Tongue (tissue), 3 donors: ENCODE results near the gene KRTAP20-1. TPM values are rescaled to one million over a fixed set of nuclear protein-coding genes. Genes with fewer than 3 reads are reported as not detected.

ENCODE experiments used
- DNase-seq: peaks from one replicate; pipeline ENCODE4 v3.0.0-alpha.2; 2015
- small RNA-seq: library from RNA; depleted of rRNA; stranded (forward); fragments of <200 nt; gene quantifications from one replicate; pipeline ENCODE3, GENCODE V24; 2014; ENCODE audit warnings: low replicate concordance
- total RNA-seq: library from RNA; depleted of rRNA; stranded (reverse); fragments of >200 nt; gene quantifications from one replicate; pipeline ENCODE4 v1.2.3, GENCODE V29; 2014

KRTAP20-1 gene
- total RNA-seq, 1 donor from 2014 or later = not detected

DNA sequence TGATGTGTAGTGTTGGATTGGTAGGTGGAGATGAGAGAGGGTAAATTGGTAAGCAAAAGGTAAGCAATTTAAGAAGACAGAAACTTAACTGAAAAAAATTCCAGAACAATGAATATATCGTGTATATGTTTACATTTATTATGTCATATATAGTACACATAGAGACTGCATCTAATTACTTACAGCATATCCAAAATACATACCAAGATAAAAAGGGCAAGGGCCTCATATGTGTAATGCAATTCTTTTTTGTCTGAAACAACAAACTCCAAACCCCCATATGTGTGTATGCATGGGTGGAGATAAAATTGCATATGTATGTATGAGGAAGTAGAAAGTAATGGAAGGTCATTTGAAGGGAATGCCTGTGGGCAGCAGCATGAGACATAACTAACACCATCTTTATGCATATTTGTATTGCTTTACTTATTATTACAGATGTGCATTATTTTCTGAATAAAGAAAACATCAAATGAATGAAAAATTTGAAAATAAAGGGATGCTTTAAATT, 30.7 kb downstream of the KRTAP20-1 start:
- DNase-seq = no peak

DNA sequence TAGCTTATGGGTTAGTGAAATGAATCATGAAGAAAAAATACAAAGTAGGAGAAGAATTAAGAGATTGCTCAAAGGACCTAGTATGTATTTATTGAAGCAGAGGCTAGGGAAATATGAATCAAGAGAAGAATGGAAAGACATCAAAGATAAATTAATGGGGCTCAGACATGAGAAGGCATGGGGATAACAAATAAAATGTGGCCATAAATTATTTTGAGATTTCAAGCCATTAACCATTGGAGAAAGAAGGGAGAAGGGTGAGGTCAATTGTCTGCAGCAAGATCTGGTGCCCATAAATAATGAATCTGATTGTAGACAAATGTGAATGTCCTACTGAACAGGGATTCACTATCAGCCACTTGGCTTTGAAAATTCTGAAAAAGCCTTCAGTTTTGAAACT, 36.7 kb downstream of the KRTAP20-1 start:
- no peak for DNase-seq

Small RNAs within 50 kb of the gene (small RNA-seq; reads per million reads assigned to genes)
- gene KRTAP20-1 = not detected
- gene KRTAP20-3 = not detected
- gene KRTAP20-4 = not detected
- gene KRTAP22-1 = not detected
- gene KRTAP22-2 = not detected

Other genes starting within 250 kb of the KRTAP20-1 start
- not detected for gene KRTAP13-2, start 244.2 kb upstream of the KRTAP20-1 start, total RNA-seq
- gene KRTAP13-1, start 220.4 kb upstream of the KRTAP20-1 start, total RNA-seq = not detected
- gene KRTAP13-3, start 190.5 kb upstream of the KRTAP20-1 start, total RNA-seq = not detected
- gene KRTAP13-4, start 186.2 kb upstream of the KRTAP20-1 start, total RNA-seq = not detected
- gene KRTAP15-1, start 176.2 kb upstream of the KRTAP20-1 start, total RNA-seq = not detected
- not detected for gene KRTAP19-1, start 136.1 kb upstream of the KRTAP20-1 start, total RNA-seq
- not detected for gene KRTAP19-2, start 129.0 kb upstream of the KRTAP20-1 start, total RNA-seq
- gene KRTAP19-3, start 124.4 kb upstream of the KRTAP20-1 start, total RNA-seq = not detected
- gene KRTAP19-4, start 119.3 kb upstream of the KRTAP20-1 start, total RNA-seq = not detected
- not detected for gene KRTAP19-5, start 114.3 kb upstream of the KRTAP20-1 start, total RNA-seq
- not detected for gene KRTAP19-6, start 74.6 kb upstream of the KRTAP20-1 start, total RNA-seq
- not detected for gene KRTAP19-7, start 55.1 kb upstream of the KRTAP20-1 start, total RNA-seq
- gene KRTAP22-2, start 26.0 kb upstream of the KRTAP20-1 start, total RNA-seq = not detected
- gene KRTAP6-3, start 24.0 kb upstream of the KRTAP20-1 start, total RNA-seq = not detected
- not detected for gene KRTAP6-2, start 17.5 kb upstream of the KRTAP20-1 start, total RNA-seq
- not detected for gene KRTAP22-1, start 15.3 kb upstream of the KRTAP20-1 start, total RNA-seq
- not detected for gene KRTAP6-1, start 2.5 kb upstream of the KRTAP20-1 start, total RNA-seq
- gene KRTAP20-4, start 4.2 kb downstream of the KRTAP20-1 start, total RNA-seq = not detected
- not detected for gene KRTAP20-2, start 18.8 kb downstream of the KRTAP20-1 start, total RNA-seq
- gene KRTAP20-3, start 26.4 kb downstream of the KRTAP20-1 start, total RNA-seq = not detected
- gene KRTAP21-3, start 102.4 kb downstream of the KRTAP20-1 start, total RNA-seq = not detected
- gene KRTAP21-2, start 130.8 kb downstream of the KRTAP20-1 start, total RNA-seq = not detected
- not detected for gene KRTAP21-1, start 139.0 kb downstream of the KRTAP20-1 start, total RNA-seq
- not detected for gene KRTAP8-1, start 196.8 kb downstream of the KRTAP20-1 start, total RNA-seq
- not detected for gene KRTAP7-1, start 213.3 kb downstream of the KRTAP20-1 start, total RNA-seq